NT2/D1 (cell line): Measurements from ENCODE around the gene LAYN.

Source experiments
- YY1 ChIP-seq: IDR thresholded peaks from 2 replicates; pipeline ENCODE4 v1.6.1; 2011; ENCODE audit not compliant: insufficient read length, insufficient read depth
- ZNF274 ChIP-seq: IDR thresholded peaks from 2 replicates; pipeline ENCODE4 v1.6.1; 2011; ENCODE audit warnings: mild to moderate bottlenecking, low read depth, low read length

DNA sequence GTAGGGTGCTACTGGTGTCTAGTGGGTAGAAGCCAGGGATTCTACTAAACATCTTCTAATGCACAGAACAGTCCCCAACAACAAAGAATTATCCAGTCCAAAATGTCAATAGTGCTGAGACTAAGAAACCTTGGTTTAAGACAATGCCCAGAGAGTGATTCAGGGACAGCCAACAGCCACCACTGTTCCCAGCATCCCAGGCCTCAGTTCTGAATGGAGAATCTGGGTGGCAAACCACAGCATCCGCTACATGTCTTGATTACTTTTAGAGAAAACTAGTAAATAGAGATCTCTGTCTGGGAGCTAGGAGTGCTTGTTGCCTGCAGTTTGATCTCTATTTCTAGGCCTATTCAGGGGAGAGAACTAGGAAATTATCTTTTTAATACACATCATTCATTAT lies 40.8 kb downstream of the LAYN start:
- TF ChIP-seq ZNF274 (no peak), YY1 (no peak)
